ENCODE measurements around the gene METTL1.
A peak's percentile ranks its signal among the peaks of the same experiment; 100 is the strongest.

The METTL1 gene

DNA sequence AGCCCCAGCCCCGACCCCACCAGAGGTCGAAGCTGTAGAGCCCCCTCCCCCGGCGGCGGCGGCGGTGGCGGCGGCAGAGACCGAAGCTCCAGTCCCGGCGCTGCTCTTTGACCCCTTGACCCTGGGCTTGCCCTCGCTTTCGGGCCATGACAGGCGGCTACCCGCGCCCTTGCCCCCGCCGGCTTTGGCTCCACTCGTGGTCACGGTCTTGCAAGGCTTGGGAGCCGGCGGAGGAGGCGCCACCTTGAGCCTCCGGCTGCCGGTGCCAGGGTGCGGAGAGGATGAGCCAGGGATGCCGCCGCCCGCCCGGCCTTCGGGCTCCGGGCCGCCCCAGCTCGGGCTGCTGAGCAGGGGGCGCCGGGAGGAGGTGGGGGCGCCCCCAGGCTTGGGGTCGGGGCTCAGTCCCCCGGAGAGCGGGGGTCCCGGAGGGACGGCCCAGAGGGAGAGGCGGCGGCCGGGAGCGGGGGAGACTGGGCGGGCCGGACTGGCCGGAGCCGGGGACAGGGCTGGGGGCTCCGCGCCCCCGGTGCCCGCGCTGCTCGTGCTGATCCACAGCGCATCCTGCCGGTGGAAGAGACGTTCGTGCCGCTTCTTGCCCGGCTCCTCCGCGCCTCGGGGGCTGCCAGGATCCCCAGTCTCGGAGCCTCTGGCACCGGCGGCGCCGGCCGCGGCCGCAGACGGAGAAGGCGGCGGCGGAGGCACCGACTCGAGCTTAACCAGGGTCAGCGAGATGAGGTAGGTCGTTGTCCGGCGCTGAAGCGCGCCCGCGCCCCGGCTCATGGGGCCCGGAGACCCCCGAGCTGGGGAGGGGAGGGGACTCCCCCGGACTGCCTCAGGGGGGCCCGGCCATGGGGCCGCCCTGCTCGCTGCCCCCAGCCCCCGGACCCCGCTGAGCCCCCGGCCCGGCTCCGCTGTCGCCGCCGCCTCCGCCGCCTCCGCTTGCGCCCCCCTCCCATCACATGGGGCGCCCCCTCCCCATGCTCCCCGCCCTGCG is 34.1 kb downstream of the METTL1 start:
- Histone ChIP-seq H3K79me1 (replicated peaks; ENCODE audit: low read length, poor library complexity, severe bottlenecking) (no peaks in the 10 kb centered on the region), H3K18ac (ENCODE audit: low read depth in 1 of 2, low read length in 2 of 2) (no peak overlapping the region), H3K9me3 (ENCODE audit: control insufficient read depth, low read length) (no peaks in the 10 kb centered on the region), H3K14ac (ENCODE audit: low read length in 2 of 2) (no peak overlapping the region), H3K23ac (ENCODE audit: low read length in 2 of 2) (peak overlapping the region in 1 of 2 experiments; percentile 27), H4K91ac (ENCODE audit: low read length) (no peak overlapping the region), H3K9ac (ENCODE audit: low read length) (no peak overlapping the region), H3K4me3 (ENCODE audit: insufficient read depth in 1 of 2, low read depth in 1 of 2, low read length in 2 of 2) (peak overlapping the region; percentile 3 to 29), H2AFZ (ENCODE audit: low read depth, low read length) (no peak overlapping the region), H3K4me1 (ENCODE audit: control insufficient read depth, insufficient read depth, low read depth, low read length) (peaks cover 26% of the 10 kb centered on the region), H2BK12ac (ENCODE audit: low read length in 2 of 2) (no peak overlapping the region), H4K8ac (ENCODE audit: low read length) (no peak overlapping the region), H3K27ac (ENCODE audit: low read length, poor library complexity, severe bottlenecking) (no peak overlapping the region), H2BK5ac (ENCODE audit: low read depth, low read length, poor library complexity, severe bottlenecking) (no peak overlapping the region), H3K27me3 (ENCODE audit: control insufficient read depth in 1 of 2, insufficient read depth in 1 of 2, low read length in 2 of 2) (peaks cover 89 to 91% of the 10 kb centered on the region in 2 experiments), H3K4ac (ENCODE audit: low read depth in 1 of 2, low read length in 2 of 2) (no peak overlapping the region), H3K4me2 (ENCODE audit: low read length, poor library complexity, severe bottlenecking) (peak overlapping the region; percentile 79), H2AK5ac (ENCODE audit: low read length, severe bottlenecking) (no peak overlapping the region), H2BK120ac (ENCODE audit: low read depth, low read length) (no peak overlapping the region), H2BK15ac (ENCODE audit: low read depth, poor library complexity, severe bottlenecking) (no peak overlapping the region), H3K36me3 (ENCODE audit: control insufficient read depth in 1 of 2, insufficient read depth in 2 of 2, low read depth in 1 of 2, low read length in 2 of 2) (no peaks in the 10 kb centered on the region)
- DNase-seq: peak; percentile 41
- 3% methylated on average over 77 of the region's 110 CpGs for WGBS

DNA sequence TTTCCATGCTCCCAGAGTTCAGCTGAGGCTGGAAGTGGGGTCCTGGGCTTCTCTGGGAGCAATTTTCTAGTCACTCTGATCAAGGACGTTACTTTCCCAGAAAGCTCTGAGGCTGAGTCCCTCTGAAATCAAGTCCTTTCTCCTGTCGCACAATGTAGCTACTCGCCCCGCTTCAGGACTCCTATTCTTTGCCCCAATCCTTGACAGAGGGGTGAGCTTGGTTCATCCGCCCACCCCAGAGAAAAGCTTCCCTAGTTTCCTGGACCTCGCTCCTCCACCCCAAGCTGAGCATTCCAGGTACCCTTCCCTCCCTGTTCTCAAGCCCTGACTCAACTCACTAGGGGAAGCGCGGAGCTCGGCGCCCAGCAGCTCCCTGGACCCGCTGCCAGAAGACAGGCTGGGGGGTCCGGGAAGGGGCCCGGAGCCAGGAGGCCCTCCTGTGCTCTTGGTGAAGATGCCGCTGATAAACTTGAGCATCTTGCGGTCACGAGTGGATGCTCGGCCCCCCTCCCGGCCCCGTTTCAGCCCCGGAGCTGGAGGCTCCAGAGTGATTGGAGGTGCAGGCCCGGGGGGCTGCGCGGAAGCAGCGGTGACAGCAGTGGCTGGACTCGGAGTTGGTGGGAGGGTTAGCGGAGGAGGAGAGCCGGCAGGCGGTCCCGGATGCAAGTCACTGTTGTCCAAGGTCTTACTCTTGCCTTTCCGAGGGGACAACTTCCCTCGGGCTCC is 35.0 kb downstream of the METTL1 start:
- H2BK15ac ChIP-seq (ENCODE audit: low read depth, poor library complexity, severe bottlenecking): no peak overlapping the region
- H4K91ac ChIP-seq (ENCODE audit: low read length): no peak overlapping the region
- no peak overlapping the region for H3K27ac ChIP-seq (ENCODE audit: low read length, poor library complexity, severe bottlenecking)
- WGBS: 2% methylated on average over 22 of the region's 31 CpGs
- no peak for DNase-seq
- peaks cover 26% of the 10 kb centered on the region for H3K4me1 ChIP-seq (ENCODE audit: control insufficient read depth, insufficient read depth, low read depth, low read length)
- peak overlapping the region; percentile 72 for H3K4me2 ChIP-seq (ENCODE audit: low read length, poor library complexity, severe bottlenecking)
- no peak overlapping the region for H2BK5ac ChIP-seq (ENCODE audit: low read depth, low read length, poor library complexity, severe bottlenecking)
- H3K27me3 ChIP-seq (ENCODE audit: control insufficient read depth in 1 of 2, insufficient read depth in 1 of 2, low read length in 2 of 2): peaks cover 91 to 93% of the 10 kb centered on the region in 2 experiments
- H3K9me3 ChIP-seq (ENCODE audit: control insufficient read depth, low read length): no peaks in the 10 kb centered on the region
- H3K9ac ChIP-seq (ENCODE audit: low read length): no peak overlapping the region
- H2AK5ac ChIP-seq (ENCODE audit: low read length, severe bottlenecking): no peak overlapping the region
- peak overlapping the region in 1 of 2 experiments; percentile 44 for H3K4me3 ChIP-seq (ENCODE audit: insufficient read depth in 1 of 2, low read depth in 1 of 2, low read length in 2 of 2)
- H3K79me1 ChIP-seq (replicated peaks; ENCODE audit: low read length, poor library complexity, severe bottlenecking): no peaks in the 10 kb centered on the region
- no peaks in the 10 kb centered on the region for H3K36me3 ChIP-seq (ENCODE audit: control insufficient read depth in 1 of 2, insufficient read depth in 2 of 2, low read depth in 1 of 2, low read length in 2 of 2)
- no peak overlapping the region for H3K18ac ChIP-seq (ENCODE audit: low read depth in 1 of 2, low read length in 2 of 2)
- no peak overlapping the region for H4K8ac ChIP-seq (ENCODE audit: low read length)
- no peak overlapping the region for H3K14ac ChIP-seq (ENCODE audit: low read length in 2 of 2)
- H2BK120ac ChIP-seq (ENCODE audit: low read depth, low read length): no peak overlapping the region
- H2AFZ ChIP-seq (ENCODE audit: low read depth, low read length): no peak overlapping the region
- no peak overlapping the region for H3K4ac ChIP-seq (ENCODE audit: low read depth in 1 of 2, low read length in 2 of 2)
- no peak overlapping the region for H2BK12ac ChIP-seq (ENCODE audit: low read length in 2 of 2)
- peak overlapping the region in 1 of 2 experiments; percentile 75 for H3K23ac ChIP-seq (ENCODE audit: low read length in 2 of 2)

DNA sequence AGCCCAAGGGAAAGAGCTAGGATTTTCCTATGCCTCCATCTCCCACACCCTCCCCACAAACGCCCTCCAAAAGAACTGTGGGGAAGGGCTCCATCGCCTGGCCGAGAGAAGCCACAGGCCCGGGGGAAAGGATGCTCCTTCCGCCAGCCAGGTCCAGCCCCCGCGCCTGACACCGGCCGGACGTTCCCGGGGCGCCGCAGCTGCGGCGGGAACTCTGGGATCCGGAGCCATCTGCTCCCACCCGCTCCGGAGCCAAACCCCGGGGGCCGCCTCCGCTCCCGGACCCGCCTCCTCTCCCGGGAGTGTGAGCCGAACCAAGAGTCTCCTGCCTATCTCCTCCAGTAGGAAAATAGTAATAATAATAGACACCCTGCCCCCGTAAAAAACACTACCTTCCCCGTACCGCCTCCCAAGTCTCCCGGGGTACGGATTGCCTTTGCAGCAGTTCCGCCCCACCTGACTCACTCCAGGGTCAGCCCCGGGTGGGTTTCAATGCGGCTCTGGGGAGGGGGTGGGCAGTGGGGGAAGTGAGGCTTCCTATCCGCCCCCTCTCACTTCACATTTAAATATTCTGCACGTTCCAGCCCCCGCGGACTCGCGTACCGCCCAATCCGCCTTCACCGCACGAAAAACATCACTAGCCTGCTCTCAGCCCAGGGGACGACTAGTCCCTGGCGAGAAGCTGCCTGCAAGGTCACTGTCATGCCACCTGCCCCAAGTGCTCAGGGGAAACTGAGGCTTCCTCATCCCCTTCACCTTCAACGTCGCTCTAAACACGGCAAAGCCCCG is 35.8 kb downstream of the METTL1 start:
- Histone ChIP-seq H4K91ac (ENCODE audit: low read length) (no peak overlapping the region), H2BK5ac (ENCODE audit: low read depth, low read length, poor library complexity, severe bottlenecking) (no peak overlapping the region), H3K23ac (ENCODE audit: low read length in 2 of 2) (peak overlapping the region in 1 of 2 experiments; percentile 75), H3K79me1 (replicated peaks; ENCODE audit: low read length, poor library complexity, severe bottlenecking) (no peaks in the 10 kb centered on the region), H2BK120ac (ENCODE audit: low read depth, low read length) (no peak overlapping the region), H2BK12ac (ENCODE audit: low read length in 2 of 2) (no peak overlapping the region), H3K4me2 (ENCODE audit: low read length, poor library complexity, severe bottlenecking) (peak overlapping the region; percentile 72), H3K18ac (ENCODE audit: low read depth in 1 of 2, low read length in 2 of 2) (no peak overlapping the region), H3K27ac (ENCODE audit: low read length, poor library complexity, severe bottlenecking) (no peak overlapping the region), H4K8ac (ENCODE audit: low read length) (no peak overlapping the region), H3K14ac (ENCODE audit: low read length in 2 of 2) (no peak overlapping the region), H3K27me3 (ENCODE audit: control insufficient read depth in 1 of 2, insufficient read depth in 1 of 2, low read length in 2 of 2) (peaks cover 91 to 93% of the 10 kb centered on the region in 2 experiments), H3K4me1 (ENCODE audit: control insufficient read depth, insufficient read depth, low read depth, low read length) (peaks cover 26% of the 10 kb centered on the region), H3K36me3 (ENCODE audit: control insufficient read depth in 1 of 2, insufficient read depth in 2 of 2, low read depth in 1 of 2, low read length in 2 of 2) (no peaks in the 10 kb centered on the region), H2BK15ac (ENCODE audit: low read depth, poor library complexity, severe bottlenecking) (no peak overlapping the region), H3K9me3 (ENCODE audit: control insufficient read depth, low read length) (no peaks in the 10 kb centered on the region), H3K4ac (ENCODE audit: low read depth in 1 of 2, low read length in 2 of 2) (no peak overlapping the region), H2AK5ac (ENCODE audit: low read length, severe bottlenecking) (no peak overlapping the region), H2AFZ (ENCODE audit: low read depth, low read length) (no peak overlapping the region), H3K9ac (ENCODE audit: low read length) (peak overlapping the region; percentile 5), H3K4me3 (ENCODE audit: insufficient read depth in 1 of 2, low read depth in 1 of 2, low read length in 2 of 2) (peak overlapping the region in 1 of 2 experiments; percentile 44)
- DNase-seq: peak; percentile 54
- 2% methylated on average over 35 of the region's 49 CpGs for WGBS

Measured in mesenchymal stem cell (in vitro differentiated cells and primary cell).